Measurements from ENCODE around the gene BMS1. TPM values are rescaled to one million over a fixed set of nuclear protein-coding genes. Genes with fewer than 3 reads are reported as not detected.

Gene BMS1
- total RNA-seq, 4 donors from 2014 or later = 18.7 to 26.5 (median 21.7) TPM

GRCh38 chr10:42877496-42878030, 95.0 kb downstream of the BMS1 start:
- in situ Hi-C loops (cut with MboI; ENCODE audit: low sequenced_read_pairs in 4 of 4) (loop anchor here in 3 of 4 donors (10.0 kb wide), 2 partner anchors 217 to 227 kb away; no protein-coding TSS in a partner anchor), intact Hi-C loops (cut with DNase I; ENCODE audit: low total_unique reads) (no loop called here)
- no peaks in the 10 kb centered on the region for H3K36me3 ChIP-seq
- TF ChIP-seq CTCF (IDR thresholded peaks at IDR 0.05 in 4 of 5, conservative IDR thresholded peaks at IDR 0.05 in 1 of 5) (no peak), POLR2A (IDR thresholded peaks at IDR 0.05) (no peak)
- no peak for ATAC-seq
- no peaks in the 10 kb centered on the region for H3K4me1 ChIP-seq
- no peak overlapping the region for H3K27ac ChIP-seq
- no peaks in the 10 kb centered on the region for H3K27me3 ChIP-seq
- H3K9me3 ChIP-seq = no peaks in the 10 kb centered on the region
- DNase-seq = no peak
- H3K4me3 ChIP-seq = no peak overlapping the region

- TF ChIP-seq CTCF (IDR thresholded peaks at IDR 0.05 in 4 of 5, conservative IDR thresholded peaks at IDR 0.05 in 1 of 5) (no peak), POLR2A (IDR thresholded peaks at IDR 0.05) (no peak)
- ATAC-seq (no peak), DNase-seq (no peak)
- Histone ChIP-seq H3K9me3 (no peaks in the 10 kb centered on the region), H3K27me3 (no peaks in the 10 kb centered on the region), H3K4me1 (no peaks in the 10 kb centered on the region), H3K4me3 (no peak overlapping the region), H3K36me3 (no peaks in the 10 kb centered on the region), H3K27ac (no peak overlapping the region)
- intact Hi-C loops (cut with DNase I; ENCODE audit: low total_unique reads) (no loop called here), in situ Hi-C loops (cut with MboI; ENCODE audit: low sequenced_read_pairs in 4 of 4) (loop anchor here in 3 of 4 donors (10.0 kb wide), 2 partner anchors 217 to 227 kb away; no protein-coding TSS in a partner anchor)
These were observed 95.7 kb downstream of the BMS1 start for GRCh38 chr10:42878134-42878820.

GRCh38 chr10:42878821-42879195, 96.2 kb downstream of the BMS1 start:
- intact Hi-C loops (cut with DNase I; ENCODE audit: low total_unique reads) (no loop called here), in situ Hi-C loops (cut with MboI; ENCODE audit: low sequenced_read_pairs in 4 of 4) (loop anchor here in 3 of 4 donors (10.0 kb wide), 2 partner anchors 216 to 226 kb away; no protein-coding TSS in a partner anchor)
- Histone ChIP-seq H3K9me3 (no peaks in the 10 kb centered on the region), H3K4me3 (no peak overlapping the region), H3K36me3 (no peaks in the 10 kb centered on the region), H3K27me3 (no peaks in the 10 kb centered on the region), H3K4me1 (no peaks in the 10 kb centered on the region), H3K27ac (no peak overlapping the region)
- DNase-seq (no peak), ATAC-seq (no peak)
- TF ChIP-seq POLR2A (IDR thresholded peaks at IDR 0.05) (no peak), CTCF (IDR thresholded peaks at IDR 0.05 in 4 of 5, conservative IDR thresholded peaks at IDR 0.05 in 1 of 5) (no peak)

GRCh38 chr10:42879380-42880254, 97.0 kb downstream of the BMS1 start:
- Histone ChIP-seq H3K27me3 (no peaks in the 10 kb centered on the region), H3K27ac (no peak overlapping the region), H3K4me1 (no peaks in the 10 kb centered on the region), H3K9me3 (no peaks in the 10 kb centered on the region), H3K4me3 (no peak overlapping the region), H3K36me3 (no peaks in the 10 kb centered on the region)
- in situ Hi-C loops (cut with MboI; ENCODE audit: low sequenced_read_pairs in 4 of 4) (loop anchor here in 3 of 4 donors (10.0 kb wide), 2 partner anchors 215 to 225 kb away; no protein-coding TSS in a partner anchor), intact Hi-C loops (cut with DNase I; ENCODE audit: low total_unique reads) (no loop called here)
- DNase-seq = no peak
- TF ChIP-seq CTCF (IDR thresholded peaks at IDR 0.05 in 4 of 5, conservative IDR thresholded peaks at IDR 0.05 in 1 of 5) (no peak), POLR2A (IDR thresholded peaks at IDR 0.05) (no peak)
- no peak for ATAC-seq
